Measurements from ENCODE around the gene CDR2L. TPM values are rescaled to one million over a fixed set of nuclear protein-coding genes. Genes with fewer than 3 reads are reported as not detected.

The CDR2L gene
- total RNA-seq, 1 experiment from 2014 or later: 39.4 TPM

DNA sequence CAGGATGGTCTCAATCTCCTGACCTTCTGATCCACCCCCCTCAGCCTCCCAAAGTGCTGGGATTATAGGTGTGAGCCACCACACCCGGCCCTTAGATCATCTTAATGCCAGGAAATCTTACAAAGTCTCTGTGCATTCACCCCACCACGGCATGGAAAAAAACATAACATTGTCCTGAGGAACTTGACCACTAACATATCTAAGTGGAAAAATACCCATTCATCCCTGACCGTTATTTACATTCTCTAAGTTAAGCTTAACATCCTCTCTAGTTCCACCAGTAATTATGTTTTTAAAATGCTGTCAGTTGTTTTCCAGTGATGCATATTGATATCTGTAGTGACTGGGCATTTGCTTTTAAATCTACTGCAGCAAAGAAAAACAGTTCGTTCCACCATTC, 11.5 kb upstream of the CDR2L start:
- no TSS peak for BruUV-seq (replicated peaks)

DNA sequence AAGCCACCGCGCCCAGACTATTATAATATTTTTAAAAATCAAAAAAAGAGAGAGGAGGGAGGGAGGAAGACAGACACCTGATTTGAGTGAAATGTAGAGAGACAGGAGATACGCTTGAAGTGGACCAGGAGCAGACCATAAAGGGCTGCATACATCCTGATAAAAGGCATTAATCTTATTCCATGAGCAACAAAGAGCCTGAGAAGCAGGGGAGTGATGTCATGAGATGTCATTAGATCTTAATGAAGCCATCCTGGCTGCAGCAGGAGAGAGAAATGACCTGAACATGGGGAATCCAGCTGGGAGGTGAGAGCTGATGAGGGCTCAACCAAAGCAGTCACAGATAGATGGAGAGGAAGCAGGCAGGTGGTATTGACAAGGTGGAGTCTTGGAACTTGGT, 9.6 kb upstream of the CDR2L start:
- TF ChIP-seq, protein P1, sequence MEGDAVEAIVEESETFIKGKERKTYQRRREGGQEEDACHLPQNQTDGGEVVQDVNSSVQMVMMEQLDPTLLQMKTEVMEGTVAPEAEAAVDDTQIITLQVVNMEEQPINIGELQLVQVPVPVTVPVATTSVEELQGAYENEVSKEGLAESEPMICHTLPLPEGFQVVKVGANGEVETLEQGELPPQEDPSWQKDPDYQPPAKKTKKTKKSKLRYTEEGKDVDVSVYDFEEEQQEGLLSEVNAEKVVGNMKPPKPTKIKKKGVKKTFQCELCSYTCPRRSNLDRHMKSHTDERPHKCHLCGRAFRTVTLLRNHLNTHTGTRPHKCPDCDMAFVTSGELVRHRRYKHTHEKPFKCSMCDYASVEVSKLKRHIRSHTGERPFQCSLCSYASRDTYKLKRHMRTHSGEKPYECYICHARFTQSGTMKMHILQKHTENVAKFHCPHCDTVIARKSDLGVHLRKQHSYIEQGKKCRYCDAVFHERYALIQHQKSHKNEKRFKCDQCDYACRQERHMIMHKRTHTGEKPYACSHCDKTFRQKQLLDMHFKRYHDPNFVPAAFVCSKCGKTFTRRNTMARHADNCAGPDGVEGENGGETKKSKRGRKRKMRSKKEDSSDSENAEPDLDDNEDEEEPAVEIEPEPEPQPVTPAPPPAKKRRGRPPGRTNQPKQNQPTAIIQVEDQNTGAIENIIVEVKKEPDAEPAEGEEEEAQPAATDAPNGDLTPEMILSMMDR (IDR thresholded peaks at IDR 0.05; ENCODE audit: unreplicated experiment): no peak
- Mint-ChIP-seq H3K36me3 (ENCODE audit: insufficient read depth, unreplicated experiment) (peaks cover 26% of the 10 kb centered on the region), H3K9me3 (ENCODE audit: low read depth, unreplicated experiment) (no peaks in the 10 kb centered on the region), H3K27me3 (ENCODE audit: unreplicated experiment) (no peaks in the 10 kb centered on the region), H3K4me1 (ENCODE audit: low read depth, unreplicated experiment) (peaks cover 22% of the 10 kb centered on the region), H3K27ac (ENCODE audit: unreplicated experiment) (no peak overlapping the region), H3K4me3 (ENCODE audit: low read depth, unreplicated experiment) (no peak overlapping the region)
- DNase-seq: no peak
- no TSS peak for BruUV-seq (replicated peaks)
- intact Hi-C loops (cut with micrococcal nuclease; ENCODE audit: unreplicated experiment): no loop called here
- CTCF ChIA-PET: no interaction called here

More for the DNA sequence above, 11.5 kb upstream of the CDR2L start:
- DNase-seq: no peak
- TF ChIP-seq, protein P1 (IDR thresholded peaks at IDR 0.05; ENCODE audit: unreplicated experiment): no peak
- no peak overlapping the region for H3K27ac Mint-ChIP-seq (ENCODE audit: unreplicated experiment)
- H3K4me1 Mint-ChIP-seq (ENCODE audit: low read depth, unreplicated experiment): peaks cover 17% of the 10 kb centered on the region
- no peaks in the 10 kb centered on the region for H3K9me3 Mint-ChIP-seq (ENCODE audit: low read depth, unreplicated experiment)
- H3K27me3 Mint-ChIP-seq (ENCODE audit: unreplicated experiment): no peaks in the 10 kb centered on the region
- no peak overlapping the region for H3K4me3 Mint-ChIP-seq (ENCODE audit: low read depth, unreplicated experiment)
- H3K36me3 Mint-ChIP-seq (ENCODE audit: insufficient read depth, unreplicated experiment): peaks cover 30% of the 10 kb centered on the region
- CTCF ChIA-PET: no interaction called here
- intact Hi-C loops (cut with micrococcal nuclease; ENCODE audit: unreplicated experiment): no loop called here

DNA sequence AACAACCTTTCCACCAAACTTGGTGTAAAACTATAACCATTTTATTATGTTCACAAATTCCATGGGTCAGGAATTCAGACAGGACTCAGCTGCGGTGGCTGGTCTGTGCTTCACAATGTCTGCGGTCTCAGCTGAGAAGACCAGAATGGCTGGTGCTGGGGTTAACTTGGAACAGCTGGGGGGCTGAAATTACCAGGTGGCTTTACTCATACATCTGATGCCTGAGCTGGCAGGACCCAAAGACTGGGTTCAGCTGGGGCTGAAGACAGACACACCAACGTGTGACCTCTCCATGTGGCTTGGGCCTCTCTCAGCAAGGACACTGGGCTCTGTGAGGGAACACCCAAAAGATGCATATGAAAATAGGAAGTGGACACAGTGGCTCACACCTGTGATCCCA, 9.2 kb upstream of the CDR2L start:
- Mint-ChIP-seq H3K36me3 (ENCODE audit: insufficient read depth, unreplicated experiment) (peaks cover 25% of the 10 kb centered on the region), H3K27me3 (ENCODE audit: unreplicated experiment) (no peaks in the 10 kb centered on the region), H3K9me3 (ENCODE audit: low read depth, unreplicated experiment) (no peaks in the 10 kb centered on the region), H3K4me1 (ENCODE audit: low read depth, unreplicated experiment) (peaks cover 19% of the 10 kb centered on the region), H3K27ac (ENCODE audit: unreplicated experiment) (no peak overlapping the region), H3K4me3 (ENCODE audit: low read depth, unreplicated experiment) (no peak overlapping the region)
- intact Hi-C loops (cut with micrococcal nuclease; ENCODE audit: unreplicated experiment): no loop called here
- CTCF ChIA-PET: no interaction called here
- no TSS peak for BruUV-seq (replicated peaks)
- DNase-seq: no peak
- TF ChIP-seq, protein P1 (IDR thresholded peaks at IDR 0.05; ENCODE audit: unreplicated experiment): no peak

DNA sequence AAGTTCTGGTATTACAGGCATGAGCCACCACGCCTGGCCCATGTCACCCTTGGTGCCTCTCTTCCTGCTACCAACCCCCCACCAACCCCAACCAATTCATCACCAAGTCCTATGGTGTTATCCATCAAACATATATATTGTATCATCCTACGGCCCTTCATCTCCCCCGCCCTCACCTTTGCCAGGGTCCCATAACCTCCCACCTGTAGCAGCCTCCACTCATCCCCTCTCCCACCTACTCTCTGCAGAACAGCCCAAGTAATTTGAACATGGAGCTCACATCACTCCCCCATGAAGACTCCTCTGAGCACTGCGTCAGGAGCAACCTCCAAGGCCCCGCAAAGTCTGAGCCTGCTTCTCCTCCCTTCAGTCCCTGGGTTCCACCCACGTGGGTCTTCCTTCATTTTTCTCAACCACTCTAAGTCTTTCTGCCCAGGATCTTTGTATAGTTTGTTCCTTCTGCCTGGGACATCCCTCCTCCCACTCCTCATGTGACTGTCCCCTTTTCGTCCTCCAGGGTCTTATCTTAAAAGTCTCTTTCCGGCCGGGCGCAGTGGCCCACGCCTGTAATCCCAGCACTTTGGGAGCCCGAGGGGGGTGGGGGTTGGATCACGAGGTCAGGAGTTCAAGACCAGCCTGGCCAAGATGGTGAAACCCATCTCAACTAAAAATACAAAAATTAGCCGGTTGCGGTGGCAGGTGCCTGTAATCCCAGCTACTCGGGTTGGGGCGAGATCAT, 7.9 kb upstream of the CDR2L start:
- H3K27me3 Mint-ChIP-seq (ENCODE audit: unreplicated experiment): no peaks in the 10 kb centered on the region
- H3K9me3 Mint-ChIP-seq (ENCODE audit: low read depth, unreplicated experiment): no peaks in the 10 kb centered on the region
- CTCF ChIA-PET: interaction anchor here (0.7 kb wide), 1 partner anchor 17 kb away, joined by 4 read pairs; no protein-coding TSS in a partner anchor
- no peak overlapping the region for H3K4me3 Mint-ChIP-seq (ENCODE audit: low read depth, unreplicated experiment)
- DNase-seq: no peak
- H3K27ac Mint-ChIP-seq (ENCODE audit: unreplicated experiment): no peak overlapping the region
- H3K36me3 Mint-ChIP-seq (ENCODE audit: insufficient read depth, unreplicated experiment): peaks cover 24% of the 10 kb centered on the region
- no TSS peak for BruUV-seq (replicated peaks)
- H3K4me1 Mint-ChIP-seq (ENCODE audit: low read depth, unreplicated experiment): peaks cover 30% of the 10 kb centered on the region
- TF ChIP-seq, protein P1 (IDR thresholded peaks at IDR 0.05; ENCODE audit: unreplicated experiment): no peak
- intact Hi-C loops (cut with micrococcal nuclease; ENCODE audit: unreplicated experiment): no loop called here
